Fibroblast of peridontal ligament (primary cell): ENCODE measurements around the gene CHRNA4.

Experiments used
- DNase-seq: peaks from one replicate; pipeline ENCODE4 v3.0.0-alpha.2; 2010; ENCODE audit errors: extremely low read depth

Gene CHRNA4

DNA sequence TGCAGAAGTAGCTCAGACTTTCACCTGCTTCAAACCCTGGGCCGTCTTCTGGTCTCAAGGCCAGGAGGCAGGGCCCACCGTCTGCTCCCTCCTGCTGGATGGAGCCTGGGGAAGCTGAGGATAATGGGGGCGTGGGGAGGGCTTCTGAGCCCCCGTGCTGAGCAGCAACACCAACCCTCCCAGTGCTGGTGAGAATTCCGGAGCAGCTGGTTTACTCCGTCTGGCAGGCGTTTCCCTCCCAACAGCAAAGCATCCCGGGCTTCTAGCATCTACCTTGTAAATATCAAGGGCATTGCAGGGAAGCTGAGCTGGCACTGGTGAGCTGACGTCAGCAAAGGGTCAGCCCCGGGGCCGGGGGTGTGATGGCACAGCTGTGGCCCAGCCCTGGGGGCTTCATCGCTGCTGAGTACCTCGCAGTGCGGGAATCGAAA, 16.8 kb upstream of the CHRNA4 start:
- DNase-seq: no peak

DNA sequence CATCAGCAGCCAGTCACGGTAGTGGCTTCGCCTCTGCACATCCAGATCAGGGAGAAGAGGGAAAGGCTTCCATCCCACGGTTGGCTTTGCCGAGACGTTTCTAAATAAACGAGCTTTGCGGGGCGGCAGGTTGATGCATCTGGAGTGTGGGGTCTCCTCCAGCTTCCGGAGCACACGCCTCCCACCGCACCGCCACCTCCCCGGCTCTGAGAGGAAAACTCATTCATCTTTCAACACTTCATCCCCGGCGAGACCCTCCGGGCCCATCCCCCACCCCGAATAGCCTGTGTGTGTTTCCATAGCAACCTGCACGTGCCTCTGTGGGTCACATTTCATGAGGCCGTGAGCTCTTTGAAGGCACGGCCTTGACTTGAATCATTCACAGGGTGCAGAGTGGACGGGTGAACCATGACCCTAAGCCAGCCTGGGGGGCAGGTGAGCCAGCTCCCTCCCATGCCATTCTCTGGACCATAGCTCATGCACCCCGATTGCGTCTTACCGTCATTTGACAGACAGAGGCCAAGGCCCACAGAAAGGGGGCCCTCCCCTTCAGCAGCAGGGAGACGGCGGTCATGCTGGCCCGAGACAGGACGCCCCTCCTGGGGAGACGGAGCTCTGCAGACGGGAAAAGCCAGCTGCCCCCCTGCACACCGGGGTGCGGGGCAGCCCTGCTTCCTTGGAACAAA, 16.2 kb upstream of the CHRNA4 start:
- no peak for DNase-seq

DNA sequence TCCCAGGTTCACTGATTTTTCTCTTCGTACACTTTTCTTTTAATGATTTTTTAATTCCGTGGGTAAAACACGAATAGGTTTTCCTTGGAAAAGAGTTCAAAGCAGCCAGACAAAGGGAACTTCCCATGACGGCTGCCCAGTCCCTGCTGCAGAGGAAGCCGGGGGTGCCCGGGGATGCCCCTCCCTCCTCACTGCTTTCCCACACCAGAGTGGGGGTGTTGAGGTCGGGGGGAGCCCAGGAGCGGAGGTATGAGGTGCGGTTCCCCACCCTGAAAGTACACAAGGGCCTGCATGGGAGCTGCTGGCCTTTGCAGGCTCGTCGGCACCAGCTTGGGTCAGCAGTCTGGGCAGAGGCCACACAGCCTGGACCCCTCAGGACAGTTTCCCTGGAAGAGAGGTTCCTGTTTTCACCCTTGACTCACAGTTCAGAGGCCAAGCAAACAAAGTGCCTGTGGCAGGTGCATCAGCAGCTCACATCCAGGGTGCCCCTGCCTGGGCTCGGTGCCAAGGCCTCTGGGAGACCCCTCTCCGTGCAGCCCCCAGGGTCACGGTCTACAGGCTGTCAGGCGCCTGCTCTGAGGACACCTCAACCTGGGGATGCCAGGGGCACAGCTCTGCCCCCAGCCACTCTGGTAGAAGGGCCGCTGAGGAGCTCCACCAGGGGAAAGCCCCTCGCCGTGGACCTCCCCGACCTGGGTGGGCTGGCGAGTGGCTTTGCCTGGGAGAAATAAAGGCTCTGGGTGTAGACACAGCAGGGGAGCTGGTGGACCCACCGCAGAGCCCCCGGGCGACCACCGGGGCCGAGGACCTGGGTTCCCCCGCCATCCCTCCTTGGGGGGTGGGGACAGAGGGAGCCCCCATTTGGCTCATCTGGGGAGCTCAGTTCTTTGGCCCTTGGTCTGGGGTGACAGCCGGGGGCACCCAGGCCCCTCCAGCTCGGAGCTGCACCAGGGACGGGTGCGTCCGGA, 15.4 kb upstream of the CHRNA4 start:
- DNase-seq: no peak

DNA sequence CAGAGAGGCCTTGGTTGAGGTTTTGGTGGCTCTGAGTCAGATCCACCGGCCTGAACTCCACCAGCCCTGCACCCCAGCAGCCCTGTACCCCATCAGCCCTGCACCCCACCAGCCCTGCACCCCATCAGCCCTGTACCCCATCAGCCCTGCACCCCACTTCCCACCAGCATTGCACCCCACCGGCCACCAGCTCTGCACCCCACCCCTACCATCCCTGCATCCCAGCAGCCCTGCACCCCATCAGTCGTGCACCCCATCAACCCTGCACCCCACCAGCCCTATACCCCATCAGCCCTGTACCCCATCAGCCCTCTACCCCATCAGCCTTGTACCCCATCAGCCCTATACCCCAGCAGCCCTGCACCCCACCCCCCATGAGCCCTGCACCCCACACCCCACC, 14.3 kb upstream of the CHRNA4 start:
- no peak for DNase-seq

DNA sequence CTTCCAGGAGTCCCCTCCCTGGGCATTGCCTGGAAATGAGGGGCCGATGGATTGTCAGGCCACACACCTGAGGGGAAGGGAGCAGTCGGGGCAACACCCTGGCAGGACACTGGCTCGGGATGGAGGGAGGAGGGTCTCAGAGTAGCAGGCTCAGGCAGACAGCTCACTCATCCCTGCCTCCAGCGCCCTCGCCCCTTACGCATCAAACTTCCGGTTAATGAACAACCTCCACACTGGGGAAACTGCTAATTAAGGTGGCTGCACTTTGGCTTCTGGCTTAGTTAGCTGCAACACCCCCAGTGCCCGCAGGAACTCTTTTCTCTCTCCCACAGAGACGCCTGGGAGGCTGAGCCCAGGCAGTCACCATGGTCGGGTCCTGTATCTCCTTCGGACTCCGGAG, 13.4 kb upstream of the CHRNA4 start:
- no peak for DNase-seq

DNA sequence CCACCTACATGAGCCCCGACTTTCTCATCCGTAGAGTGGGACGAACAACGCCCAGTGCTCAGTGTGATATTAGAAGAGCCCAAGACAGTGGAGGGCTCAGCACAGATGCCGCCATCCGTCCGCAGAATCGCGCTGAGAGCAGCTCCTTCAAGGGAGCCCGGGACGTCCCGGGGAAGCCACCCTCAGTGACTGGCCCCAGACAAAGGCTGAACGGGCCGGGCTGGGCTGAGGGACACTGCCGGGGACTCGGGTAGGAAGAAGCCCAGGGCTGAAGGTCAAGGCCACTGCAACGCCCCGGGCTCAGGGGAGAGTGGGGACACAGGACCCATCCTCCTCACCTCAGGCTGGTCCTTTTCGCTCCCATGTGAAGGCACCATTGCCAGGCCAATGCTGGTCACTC, 12.8 kb upstream of the CHRNA4 start:
- no peak for DNase-seq

DNA sequence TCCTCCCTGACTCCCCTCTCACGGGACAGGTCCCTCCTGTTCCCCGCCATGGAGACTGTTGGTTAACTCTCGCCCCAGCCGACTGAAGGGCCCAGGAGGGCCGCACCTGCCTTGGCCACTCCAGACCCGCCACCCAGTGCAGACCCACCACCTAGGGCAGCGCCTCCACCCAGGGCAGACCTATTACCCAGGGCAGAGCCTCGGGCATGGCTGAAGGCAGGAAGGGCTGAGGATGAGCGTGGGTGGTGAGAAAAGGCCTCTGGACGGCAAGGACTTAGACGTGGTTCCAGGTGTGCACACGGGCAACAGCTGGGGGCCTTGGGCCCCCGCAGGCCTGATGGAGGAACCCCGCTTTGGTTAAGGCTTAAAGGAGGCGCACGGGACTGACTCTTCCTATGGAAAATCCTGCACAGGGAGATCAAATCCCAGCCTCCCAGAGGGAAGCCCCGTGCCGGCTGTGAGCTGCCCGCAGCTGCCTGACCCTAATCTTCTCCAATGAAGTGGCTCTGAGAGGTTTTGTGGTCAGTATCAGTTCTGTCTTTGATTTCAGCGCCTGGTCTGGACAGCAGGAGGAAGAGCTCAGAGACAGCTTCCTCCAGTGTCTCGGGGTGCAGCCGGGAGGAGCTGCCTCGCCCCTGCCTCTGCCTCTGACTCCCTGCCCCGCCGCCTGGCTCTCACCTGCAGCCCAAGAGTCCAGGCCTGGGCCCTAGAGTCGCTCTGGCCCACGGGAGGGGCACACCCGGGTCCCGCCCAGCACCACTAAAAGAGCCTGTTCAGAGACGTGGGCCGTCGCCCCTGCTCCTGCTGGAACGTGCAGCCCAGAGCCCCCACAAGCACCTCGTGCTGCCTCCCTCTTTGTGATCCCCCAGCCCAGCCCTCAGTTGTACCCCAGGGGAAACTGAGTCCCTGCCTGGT, 12.1 kb upstream of the CHRNA4 start:
- DNase-seq: no peak

DNA sequence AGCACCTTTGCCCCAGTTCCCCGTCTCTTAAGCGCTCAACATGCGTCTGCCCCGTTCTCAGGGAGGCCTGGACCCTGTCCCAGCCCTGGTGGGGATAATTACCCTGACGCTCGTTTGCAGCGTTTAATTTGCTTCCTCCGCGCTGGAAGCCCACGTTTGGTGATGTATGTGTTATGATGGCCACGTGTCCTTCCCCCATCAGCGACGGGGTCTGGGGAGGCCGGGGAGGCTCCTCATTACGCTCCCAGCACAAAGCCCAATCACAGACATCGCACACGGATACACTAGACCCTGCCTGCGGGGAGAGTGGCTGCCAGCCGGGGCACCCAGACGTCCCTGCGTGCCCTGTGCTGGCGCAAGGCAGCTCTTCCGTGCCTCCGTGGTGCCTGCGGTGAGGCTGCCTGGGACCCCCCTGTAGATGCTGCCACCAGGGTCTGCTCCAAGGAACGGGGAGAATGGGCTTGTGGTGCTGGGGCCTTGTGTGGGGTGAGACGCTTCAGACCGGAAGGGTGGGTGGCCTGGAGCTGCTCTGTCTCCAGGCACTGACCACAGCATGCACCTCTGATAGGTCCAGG, 10.2 kb upstream of the CHRNA4 start:
- no peak for DNase-seq

DNA sequence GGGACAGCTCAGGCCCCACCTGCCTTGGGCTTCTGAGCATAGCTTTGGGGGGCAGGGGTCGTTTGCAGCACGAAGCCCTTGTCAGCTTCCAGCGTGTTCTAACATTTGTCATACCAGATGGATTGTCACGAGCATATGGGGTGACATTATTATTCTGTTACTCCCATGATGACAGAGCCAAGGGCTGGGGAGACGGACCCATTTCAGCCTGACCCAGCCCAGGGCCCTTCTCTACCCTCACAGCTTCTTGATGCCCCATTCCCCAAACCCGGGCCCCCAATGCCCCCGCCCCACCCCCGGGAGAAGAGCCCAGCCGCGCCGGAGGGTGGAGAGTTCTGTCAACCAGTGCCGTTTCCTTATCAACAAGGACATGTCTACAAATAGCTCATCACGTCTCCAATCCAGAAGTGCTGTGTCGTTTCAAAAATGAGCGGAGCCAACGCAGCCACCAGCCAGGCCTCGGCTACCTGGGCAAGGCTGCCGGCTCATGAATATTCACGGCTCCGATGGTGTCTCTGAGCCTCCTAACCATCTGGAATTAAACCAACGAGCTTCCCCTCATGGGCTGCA, 9.6 kb upstream of the CHRNA4 start:
- DNase-seq: no peak

DNA sequence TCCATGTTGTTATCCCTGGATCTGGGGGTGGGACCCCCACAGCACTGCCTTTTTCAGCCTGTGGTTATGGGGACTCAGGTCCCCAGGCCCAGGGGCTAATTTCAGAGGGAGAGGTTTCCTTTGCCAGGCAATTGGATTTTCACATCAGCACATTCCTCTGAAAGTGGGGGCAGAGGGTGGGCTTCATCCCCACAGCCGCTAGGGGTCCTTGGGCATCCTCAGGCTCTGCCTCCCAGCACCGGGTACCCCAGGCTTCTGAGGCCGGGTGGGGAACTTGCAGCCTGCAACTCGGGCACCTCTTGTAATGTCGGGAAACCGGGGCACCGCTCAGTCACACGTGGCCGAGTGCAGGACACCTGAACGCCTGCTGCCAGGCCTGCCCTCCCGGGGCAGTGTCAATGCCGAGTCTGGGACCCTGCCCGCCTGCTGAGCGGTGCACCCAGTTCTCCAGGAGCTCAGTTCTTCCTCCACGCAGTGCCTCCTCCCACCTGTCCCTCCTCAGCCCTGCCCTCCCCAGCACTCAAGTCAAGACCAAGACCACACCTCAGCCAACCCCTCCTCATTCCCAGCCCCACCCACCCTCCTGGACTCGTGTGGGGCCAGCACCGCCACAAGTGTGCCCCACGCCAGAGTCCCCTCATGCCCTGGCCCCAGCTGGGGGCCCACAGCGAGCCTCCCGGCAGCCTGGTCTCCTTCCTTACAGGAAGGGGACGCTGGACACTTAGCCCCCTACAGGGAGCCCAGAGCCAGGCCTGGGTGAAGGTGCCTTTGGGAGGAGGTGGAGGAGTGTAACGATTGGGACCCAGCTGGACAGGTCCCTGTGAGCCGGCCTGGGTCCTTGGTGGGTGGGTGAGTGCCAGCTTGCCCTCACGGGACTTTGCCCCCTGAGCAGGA, 8.8 kb upstream of the CHRNA4 start:
- no peak for DNase-seq

DNA sequence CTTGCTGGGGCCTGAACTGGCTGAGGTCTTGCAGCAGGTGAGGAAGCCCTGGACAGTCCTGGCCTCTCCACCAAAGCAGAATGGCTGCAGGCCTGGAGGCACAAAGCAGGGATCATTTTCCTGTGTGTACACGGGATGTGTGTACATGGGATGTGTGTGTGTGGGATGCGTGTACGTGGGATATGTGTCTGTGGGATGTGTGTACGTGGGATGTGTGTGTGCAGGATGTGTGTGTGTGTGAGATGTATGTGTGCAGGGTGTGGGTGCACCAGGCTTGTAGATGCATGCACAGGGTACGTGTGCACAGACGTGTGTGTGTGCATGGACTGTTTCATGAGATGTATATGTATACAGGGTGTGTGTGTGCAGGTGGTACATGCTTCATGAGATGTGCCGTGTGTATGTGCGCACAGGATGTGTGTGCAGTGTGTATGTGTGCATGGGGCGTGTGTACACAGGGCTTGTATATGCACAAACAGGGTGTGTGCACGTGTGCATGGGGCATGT, 7.9 kb upstream of the CHRNA4 start:
- no peak for DNase-seq

DNA sequence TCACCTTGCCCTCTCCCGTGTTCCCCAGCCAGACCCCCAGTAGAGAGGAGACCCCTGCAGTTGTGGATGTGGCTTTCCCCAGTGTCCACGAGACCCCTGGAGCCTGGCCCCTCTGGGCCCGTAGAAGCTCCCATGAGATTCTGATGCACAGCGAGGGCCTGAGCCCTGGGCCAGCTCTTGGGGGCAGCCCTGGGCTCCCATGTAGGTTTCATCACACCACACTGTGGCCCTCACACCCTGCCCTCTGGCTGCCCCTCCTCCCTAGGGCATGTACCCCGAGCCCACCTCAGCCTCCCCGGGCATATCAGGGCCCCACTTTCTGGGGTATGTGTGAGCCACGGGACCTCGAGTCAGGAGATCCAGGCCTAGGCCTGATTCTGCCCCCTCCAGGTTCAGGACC, 7.0 kb upstream of the CHRNA4 start:
- DNase-seq: no peak

DNA sequence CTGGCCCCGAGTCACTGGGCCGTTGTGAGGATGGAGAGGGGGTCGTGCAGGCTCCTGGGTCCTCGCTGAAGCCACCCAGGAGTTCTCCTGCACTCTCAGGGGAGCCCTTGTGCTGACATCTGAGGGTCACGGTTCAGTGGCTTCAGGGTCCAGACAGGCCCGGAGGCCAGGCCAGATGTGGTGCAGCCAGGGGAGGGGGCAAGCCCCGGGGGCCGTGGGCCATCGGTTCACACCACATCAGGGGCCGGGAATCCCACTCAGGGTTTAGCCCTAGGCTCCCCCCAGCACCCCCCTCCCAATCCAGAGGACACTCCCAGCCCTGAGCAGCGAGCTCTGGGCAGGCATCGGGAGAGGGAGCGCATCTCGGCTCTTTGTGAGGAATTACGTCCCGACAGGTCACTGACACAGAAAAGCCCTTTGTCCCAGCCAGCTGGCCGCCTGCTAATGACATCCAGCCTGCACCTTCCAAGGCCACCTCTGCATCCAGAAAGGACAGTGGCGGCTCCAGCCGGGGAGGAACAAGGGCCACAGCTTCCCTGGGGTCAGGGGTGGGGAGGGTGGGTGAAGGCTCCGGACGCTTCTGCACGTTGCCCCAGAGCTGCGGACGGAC, 6.4 kb upstream of the CHRNA4 start:
- DNase-seq: no peak

DNA sequence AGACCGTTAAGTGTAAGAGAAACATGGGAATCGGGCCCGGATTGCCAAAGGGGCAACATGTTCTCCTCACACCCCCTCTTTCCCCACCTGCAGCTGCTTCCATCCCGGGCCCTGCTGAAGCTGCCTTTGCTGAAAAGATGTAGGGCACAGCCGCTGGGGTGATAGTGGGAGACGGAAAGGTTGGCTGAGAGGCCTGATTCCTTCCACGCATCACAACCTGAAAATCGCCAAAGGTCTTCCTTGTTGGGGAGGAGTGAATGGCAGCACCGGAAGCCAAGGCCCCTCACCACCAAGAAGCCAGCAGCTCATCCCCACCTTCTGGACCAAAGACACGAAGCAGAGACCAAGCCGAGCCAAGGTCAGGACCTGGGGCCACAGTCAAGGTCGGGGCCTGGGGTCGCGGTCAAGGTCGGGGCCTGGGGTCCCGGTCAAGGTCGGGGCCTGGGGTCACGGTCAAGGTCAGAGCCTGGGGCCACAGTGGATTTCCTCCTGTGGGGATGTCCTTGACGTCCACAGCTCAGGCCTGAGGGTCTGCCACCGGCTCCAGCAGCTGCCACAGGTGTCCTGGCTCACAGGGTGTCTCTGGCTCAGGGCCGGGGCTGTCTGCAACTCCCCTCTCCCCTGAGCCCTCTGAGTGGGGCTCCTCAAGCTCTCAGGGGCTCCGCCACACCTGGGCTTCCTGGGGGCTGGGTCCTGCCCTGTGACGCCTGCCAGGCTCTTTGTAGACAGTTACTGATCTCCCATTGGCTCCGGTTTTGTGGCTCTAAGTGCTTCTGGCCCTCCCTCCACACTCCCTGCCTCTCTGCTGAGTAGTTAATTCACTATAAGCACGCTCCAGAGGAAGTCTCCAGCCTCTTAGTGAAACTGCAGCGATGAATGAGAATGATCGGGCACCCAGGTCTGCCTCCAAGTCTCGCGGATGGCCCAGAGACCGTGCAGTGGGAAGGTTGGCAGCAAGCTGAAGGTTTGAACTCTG, 5.5 kb upstream of the CHRNA4 start:
- no peak for DNase-seq

DNA sequence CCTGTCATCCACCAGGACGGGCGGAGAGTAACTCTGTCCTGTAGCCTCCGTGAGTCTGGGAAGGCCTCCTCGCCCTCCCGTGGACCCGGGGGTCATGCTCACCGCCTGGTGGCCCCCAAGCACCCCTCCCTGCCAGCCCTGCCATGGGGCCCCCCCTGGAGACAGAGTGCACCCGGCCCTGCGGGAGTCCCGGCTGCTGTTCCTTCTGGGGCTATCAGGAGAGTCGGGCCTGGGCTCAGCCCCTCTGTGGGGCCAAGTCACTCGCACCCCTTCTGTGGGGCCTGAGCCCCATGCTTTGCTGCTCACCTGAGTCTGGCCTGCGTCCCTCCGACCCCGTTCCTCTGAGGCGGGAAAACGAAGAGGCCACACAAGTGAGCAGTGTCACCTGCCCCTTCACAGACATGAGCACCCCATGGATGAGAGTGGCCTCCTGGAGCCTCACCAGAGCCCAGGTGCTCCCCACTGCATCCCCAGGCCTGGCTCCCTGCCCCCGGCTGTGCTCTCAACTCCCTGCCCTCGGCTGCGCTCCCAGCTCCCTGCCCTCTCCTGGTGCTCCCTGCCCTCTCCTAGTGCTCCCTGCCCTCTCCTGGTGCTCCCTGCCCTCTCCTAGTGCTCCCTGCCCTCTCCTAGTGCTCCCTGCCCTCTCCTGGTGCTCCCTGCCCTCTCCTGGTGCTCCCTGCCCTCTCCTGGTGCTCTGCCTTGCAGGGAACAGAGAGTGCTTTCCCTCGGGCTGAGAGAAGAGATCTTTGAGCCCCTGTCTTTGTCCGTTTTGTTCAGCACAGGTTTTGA, 4.6 kb upstream of the CHRNA4 start:
- DNase-seq: no peak

DNA sequence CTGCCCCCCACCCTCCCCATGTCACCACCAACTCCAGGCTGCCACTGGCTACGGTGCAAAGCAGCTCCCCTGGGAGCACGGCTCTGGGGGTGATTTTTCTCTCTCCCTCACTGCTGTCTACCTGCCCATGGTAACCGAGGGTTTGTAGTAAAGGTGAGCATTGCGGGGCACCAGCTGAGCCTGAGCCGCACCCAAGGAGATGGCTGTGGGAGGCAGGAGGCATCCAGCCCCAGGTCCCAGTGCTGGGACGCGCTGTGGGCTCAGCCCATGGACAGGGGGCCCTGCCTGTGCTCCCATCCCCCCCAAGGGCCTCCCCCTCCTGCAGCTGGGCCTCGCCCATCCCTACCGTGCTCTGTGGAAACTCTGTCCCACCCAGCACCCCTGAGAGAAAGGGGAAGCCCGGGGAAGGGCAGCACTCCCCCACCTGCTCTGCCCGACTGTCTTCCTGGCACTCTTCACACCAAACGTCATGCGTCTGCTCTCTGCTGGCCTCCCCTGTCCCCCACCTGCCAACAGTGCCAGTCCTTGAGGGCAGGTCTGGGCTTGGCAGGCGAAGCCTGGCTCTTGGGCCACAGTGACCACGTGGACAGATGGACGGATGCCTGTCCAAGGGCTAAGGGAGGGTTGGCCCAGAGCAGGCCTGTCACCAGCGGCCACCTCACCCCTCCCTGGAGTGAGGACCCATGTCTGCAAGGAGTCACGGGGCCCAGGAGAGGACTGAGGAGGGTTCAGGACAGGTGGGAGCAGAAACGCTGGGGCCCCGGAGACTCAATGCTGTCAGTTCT, 3.8 kb upstream of the CHRNA4 start:
- DNase-seq: no peak
